T-helper 2 cell (primary cell): ENCODE results near the gene DNAH3.
"Not testable (repeated sequence)": the region's sequence is repeated elsewhere in the genome, so short reads cannot be mapped to it uniquely, and the experiment has no call there.

Experiments used
- DNase-seq, 5 experiments: peaks; one replicate each; pipeline versions ENCODE4 v3.0.0 to v3.0.0-alpha.2; 2012 to 2022

The DNAH3 gene

DNA sequence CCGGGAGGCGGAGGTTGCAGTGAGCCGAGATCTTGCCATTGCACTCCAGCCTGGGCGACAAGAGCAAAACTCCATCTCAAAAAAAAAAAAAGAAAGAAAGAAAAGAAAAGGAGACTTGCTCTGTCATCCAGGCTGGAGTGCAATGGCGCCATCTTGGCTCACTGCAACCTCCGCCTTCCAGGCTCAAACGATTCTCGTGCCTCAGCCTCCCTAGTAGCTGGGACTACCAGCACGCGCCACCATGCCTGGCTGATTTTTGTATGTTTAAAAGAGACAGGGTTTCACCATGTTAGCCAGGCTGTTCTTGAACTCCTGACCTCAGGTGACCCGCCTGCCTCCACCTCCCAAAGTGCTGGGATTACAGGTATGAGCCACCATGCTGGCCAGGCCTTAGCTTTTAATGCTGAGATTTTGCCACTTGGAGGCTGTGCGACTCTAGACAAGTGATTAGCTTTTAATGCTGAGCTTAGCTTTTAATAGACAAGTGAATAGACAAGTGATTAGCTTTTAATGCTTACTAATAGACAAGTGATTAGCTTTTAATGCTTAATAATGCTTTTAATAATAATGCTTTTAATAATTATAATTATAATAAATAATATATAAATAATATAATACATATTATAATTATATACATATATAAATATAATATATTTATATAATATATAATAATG, 17.4 kb upstream of the DNAH3 start:
- peak in 1 of 5 experiments; percentile 31 for DNase-seq

DNA sequence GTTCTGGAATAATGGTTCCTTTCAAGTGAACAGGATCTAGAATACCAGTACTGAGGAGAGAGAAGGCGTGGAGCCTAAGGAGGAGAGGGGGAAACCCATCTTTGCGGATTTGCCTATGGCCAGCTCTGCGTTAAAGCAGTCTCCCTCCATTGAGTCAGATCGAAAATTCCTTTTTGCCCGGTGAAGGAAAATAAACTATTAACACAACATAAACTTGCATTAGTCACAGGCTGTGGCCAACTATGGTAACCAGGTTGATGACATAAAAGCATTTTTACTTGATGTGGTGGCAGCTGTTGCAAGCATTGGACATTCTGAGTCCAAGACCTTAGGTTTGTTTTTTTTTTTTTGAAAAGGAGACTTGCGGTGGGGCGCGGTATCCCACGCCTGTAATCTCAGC, 16.7 kb upstream of the DNAH3 start:
- no peak for DNase-seq

DNA sequence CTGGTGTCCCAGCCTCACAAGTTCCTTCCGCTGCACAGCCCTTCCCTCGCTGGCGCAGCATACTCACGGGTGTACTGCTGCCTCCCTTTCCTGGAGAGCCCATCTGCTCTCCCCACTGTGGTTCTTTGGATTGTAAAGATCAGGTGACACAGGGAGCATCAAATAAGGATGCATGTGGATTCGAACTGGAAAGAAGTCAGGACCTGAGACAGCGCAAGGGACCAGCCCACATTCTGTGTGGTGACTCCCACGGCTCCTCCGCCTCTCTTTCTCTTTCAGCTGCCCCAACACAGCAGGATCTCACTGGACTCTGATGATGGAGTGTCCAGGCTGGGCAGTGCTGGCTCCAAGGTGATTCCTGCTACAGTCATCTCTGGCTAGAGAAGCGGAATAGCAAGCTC, 15.9 kb upstream of the DNAH3 start:
- no peak for DNase-seq

DNA sequence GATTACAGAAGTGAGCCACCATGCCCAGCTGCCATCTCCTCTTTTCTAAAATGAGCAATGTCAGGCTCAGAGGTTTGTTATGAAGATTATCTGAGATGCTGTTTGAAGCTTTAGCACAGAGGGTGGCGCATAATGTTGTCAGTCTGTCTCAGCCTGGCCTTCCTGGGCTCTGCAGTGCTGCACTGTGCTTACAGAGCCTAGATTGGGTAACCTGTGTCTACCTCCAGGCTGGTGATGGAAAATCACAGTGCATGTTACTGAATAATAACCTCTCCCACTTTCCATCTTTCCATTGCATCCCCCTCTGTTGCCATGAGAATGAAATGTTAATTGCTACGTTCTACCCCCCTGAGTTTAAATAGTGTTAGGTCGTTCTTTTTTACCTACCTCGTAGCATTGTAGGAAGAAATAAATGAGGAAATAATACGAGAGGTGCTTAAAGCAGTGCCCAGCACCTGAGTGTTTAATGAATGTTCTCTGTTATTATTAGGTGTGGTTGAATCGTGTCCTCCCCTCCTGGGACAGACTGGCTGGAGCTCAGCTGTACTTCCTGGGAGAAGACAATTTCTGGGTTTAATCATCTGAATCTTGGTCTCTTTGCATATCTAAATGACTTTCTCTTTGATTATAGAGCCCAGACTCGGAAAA, 14.0 kb upstream of the DNAH3 start:
- no peak for DNase-seq

DNA sequence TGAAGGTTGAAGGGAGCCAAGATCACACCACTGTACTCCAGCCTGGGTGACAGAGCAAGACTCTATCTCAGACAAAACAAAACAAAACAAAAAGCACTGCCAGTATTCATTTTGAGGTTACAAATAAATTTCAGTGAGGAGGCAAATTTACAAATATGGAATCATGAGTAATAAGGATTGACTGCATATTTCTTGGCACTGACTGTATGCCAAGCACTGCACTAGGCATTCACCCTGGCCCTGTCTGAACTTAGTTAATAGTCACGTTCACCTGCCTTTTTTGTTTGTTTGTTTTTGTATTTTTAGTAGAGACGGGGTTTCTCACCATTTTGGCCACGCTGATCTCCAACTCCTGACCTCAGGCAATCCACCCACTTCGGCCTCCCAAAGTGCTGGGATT, 12.9 kb upstream of the DNAH3 start:
- no peak for DNase-seq

DNA sequence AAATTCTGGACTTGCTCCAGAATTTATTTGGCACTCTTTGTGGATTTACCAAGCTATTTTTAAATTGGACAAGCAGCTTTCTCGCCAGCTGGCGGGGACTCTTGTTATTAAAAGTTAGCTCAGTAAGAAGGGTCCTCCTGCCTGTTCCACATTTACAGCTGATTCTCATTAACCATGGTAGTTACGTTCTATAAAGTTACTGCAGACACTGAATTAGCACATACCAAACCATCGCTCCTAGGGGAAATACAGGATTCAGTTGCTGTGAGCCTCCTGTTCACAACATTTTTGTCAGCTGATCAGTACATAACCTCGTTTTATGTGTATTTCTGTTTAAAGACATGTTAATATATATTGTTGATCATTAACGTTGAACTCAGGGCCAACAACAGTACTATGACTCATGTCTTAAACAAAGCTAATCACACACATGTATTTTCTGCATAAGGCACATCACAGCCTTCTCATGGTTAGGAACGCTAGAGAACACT, 12.1 kb upstream of the DNAH3 start:
- DNase-seq = no peak

DNA sequence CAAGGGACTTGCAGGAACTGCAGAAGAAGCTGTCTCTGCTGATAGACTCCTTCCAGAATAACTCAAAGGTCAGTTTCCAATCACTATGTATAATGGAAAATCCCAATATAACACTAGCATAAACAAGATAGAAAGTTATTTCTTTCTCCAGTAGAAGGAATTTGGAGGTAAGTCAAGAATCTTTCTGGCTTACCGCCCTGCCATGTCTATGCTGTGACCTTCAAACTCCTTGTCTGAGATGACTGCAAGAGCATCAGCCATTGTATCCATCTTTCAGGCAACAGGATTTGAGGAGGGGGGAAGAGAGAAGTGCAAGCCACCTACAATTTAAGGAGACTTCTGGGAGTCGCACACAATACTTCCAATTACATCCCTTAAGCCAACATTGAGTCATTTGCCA, 10.6 kb upstream of the DNAH3 start:
- DNase-seq = no peak

DNA sequence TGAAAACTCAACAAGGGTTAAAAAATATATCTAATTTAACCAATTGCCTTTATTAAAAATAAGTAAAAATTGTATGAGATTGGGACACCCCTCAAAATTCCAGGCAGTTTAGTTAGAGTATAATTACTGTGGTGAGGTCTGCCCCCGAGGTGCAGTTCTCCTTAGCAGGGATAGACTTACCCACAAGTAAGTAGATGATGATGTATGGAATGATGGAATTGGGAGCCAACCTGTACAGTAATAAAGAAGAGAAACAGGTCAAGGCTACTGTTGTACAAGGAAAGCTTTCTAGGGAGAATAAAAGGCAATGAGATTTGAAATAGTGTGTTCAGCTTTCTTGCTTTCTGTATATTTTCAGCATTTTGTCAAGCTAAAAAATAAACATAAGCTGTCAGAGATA, 9.6 kb upstream of the DNAH3 start:
- DNase-seq = no peak

DNA sequence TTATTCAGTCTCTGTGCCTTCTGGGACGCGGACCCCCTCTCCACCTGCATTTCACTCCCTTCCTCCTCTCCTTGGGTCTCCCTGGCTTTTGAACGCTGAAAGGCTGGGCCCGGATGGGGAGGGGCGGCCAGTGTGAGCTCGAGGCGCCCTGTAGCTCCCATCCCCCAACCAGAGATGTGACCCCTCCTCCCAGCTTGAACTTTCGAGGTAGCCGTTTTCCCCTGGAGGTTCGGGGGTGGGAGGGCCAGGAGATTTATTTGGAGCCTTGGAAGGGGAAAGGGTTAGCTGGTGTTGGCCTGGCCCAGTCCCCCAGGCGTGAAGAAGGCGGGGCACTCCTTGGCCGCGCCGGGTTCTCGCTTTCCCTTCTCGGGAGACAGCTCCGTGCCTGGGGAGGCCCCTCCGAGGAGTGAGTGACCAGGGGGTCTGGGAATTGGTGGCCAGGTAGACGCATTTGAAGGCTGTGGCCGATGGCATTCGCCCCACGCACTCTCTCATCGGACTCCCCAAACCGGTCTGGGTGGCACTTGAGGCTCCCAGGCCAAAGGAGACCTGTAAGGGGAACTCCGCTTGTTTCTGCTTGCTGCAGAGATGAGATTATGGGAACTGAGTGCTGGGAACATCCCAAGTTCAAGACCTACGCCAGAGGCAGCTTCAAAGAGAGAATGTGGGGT, 8.8 kb upstream of the DNAH3 start:
- DNase-seq = peak in 1 of 5 experiments; percentile 24

DNA sequence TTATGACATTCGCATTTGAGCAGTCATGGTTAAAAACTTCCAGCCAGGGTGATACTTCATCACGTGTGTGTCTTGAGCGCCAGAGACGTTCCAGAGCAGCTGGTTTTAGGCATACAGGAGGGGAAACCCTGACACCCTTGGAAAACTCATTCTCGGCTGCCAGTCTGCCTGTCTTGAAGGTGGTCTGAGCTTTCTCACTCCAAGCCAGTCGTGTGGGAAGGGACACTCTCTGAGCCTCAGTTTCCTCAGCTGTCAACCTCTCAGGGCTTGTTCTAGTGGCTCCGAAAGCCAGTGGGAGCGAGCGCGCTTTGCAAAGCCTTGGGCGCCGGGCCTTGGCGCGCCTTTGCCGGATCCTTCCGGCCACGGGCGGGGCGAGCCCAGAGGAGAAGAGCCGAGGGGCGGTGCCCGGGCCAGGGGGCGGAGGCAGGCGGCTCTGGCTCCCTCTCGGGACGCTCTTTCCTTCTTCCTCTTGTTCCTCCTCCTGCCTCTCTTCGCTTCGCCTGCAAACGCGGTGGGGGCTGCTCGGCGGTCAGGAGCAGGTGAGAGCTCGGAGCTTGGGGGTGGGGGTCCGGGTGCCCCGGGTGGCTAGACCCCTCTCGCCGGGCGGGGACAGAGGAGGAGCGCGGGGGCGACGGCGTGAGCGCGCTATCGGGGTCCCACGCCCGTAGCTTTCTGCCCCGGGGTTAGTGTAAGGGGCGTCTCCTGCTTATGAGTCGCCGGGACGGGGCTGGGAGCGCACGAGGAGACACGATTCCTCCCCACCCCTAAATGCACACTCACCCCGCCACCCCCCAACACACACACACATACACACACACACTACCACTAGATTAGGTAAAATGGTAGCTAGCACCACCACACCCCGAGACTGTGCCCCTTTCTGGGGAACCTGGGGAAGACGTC, 7.8 kb upstream of the DNAH3 start, which contains the start of gene LDAF1:
Gene LDAF1, plus strand, starts transcription at position 467 of the 903 bp plus-strand sequence. CDS start 2,509 bp downstream, outside the sequence.
- peak; percentile 48 to 82 (median 69) for DNase-seq

DNA sequence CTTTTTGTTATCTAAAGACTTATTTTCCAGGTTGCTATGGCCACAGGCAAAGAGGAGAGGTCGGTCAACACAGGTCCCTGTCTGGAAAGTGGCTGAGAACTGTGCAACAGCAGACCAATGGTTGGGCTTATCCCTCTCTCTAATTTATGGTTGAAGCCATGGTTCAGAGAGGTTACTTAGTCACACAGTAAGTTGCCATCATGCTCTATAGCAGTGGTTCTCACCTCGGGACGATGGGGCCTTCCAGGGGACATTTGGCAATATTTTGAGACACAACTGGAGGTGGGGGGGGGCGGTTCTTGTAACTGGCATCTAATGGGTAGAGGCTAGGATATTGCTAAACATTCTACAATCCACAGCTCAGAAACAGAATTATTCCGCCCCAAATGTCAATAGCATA, 7.0 kb upstream of the DNAH3 start:
- no peak for DNase-seq

DNA sequence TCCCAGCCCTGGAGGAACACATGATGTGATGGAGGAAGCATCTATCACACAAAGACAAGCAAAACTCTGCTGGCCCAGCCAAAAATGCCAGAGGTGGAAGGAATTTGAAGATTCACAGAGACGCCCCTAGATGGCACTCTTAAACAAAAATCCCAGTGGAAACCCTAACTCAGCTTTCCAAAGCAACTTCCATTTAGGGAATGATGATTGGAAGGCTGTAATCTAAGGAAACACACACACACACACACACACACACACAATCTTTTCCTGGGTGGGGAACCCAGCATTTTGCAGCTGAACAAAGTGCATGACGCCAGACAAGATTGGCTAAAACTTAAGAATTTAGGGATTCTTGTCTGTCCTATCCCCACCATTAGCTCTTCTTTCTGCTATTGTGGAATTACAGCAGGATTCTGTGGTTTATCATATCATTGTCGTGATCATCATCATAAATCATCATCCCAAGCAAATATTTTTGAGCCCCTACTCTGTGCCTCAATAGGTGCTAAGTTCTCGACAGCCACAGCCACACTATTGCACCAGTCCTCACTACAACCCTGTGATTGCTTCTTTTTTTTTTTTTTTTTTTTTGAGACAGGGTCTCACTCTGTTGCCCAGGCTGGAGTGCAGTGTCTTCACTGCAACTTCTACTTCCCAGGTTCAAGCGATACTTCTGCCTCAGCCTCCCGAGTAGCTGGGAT, 6.3 kb upstream of the DNAH3 start:
- no peak for DNase-seq

DNA sequence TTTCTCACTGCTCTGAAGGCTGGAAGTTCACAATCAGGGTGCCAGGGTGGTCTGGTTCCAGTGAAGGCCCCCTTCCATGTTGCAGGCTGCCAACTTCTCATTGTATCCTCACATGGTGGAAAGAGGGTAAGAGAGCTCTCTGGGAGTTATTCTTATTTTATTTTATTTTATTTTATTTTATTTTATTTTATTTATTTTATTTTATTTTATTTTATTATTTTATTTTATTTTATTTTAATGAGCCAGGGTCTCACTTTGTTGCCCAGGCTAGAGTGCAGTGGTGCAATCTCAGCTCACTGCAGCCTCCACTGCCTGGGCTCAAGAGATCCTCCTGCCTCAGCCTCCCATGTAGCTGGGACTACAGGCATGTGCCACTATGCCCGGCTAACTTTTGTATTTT, 5.4 kb upstream of the DNAH3 start:
- not testable (repeated sequence) for DNase-seq

DNA sequence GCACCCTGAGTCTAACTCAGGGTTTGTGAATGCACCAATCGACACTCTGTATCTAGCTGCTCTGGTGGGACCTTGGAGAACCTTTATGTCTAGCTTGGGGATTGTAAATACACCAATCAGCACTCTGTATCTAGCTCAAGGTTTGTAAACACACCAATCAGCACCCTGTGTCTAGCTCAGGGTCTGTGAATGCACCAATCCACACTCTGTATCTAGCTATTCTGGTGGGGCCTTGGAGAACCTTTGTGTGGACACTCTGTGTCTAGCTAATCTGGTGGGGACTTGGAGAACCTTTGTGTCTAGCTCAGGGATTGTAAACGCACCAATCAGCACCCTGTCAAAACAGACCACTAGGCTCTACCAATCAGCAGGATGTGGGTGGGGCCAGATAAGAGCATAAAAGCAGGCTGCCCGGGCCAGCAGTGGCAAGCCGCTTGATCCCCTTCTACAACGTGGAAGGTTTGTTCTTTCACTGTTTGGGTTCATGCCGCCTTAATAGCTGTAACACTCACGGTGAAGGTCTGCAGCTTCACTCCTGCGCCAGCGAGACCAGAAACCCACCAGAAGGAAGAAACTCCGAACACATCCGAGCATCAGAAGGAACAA, 2.6 kb upstream of the DNAH3 start:
- not testable (repeated sequence) for DNase-seq

DNA sequence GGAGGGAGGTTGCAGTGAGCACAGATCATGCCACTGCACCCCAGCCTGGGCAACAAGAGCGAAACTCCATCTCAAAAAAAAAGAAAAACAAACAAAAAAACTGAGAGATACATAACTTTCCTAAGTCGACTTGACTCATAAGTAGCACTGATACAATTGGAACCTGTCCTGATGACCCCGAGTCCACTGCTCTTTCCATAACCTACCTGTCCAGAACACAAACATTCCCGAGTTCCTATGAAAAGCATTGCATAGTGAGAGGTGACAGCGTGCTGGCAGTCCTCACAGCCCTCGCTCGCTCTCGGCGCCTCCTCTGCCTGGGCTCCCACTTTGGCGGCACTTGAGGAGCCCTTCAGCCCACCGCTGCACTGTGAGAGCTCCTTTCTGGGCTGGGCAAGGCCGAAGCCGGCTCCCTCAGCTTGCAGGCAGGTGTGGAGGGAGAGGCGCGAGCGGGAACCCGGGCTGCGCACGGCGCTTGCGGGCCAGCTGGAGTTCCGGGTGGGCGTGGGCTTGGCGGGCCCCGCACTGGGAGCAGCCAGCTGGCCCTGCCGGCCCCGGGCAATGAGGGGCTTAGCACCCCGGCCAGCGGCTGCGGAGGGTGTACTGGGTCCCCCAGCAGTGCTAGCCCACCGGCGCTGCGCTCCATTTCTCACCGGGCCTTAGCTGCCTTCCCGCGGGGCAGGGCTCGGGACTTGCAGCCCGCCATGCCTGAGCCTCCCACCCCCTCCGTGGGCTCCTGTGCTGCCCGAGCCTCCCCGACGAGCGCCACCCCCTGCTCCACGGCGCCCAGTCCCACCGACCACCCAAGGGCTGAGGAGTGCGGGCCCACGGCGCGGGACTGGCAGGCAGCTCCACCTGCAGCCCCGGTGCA, 1.7 kb upstream of the DNAH3 start:
- not testable (repeated sequence) for DNase-seq

DNA sequence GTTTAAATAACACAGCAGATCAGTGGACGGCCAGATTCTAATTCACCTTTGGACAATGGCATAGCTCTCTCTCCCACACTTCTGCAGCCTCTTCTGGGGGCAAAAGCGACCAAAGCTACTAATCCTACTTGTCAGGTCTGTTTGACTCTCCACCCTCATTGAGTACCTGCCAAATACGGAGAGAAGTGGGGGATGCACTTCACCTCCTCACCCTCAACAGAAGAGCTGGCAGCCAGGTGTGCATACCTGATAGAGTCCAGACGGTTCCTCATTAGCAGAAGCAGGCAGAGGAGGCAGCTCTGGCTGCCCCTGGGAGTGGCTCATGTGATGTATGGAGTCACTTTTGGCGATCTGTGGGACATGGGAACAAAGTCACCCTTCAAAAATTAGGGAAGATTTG, 4.9 kb downstream of the DNAH3 start:
- no peak for DNase-seq

DNA sequence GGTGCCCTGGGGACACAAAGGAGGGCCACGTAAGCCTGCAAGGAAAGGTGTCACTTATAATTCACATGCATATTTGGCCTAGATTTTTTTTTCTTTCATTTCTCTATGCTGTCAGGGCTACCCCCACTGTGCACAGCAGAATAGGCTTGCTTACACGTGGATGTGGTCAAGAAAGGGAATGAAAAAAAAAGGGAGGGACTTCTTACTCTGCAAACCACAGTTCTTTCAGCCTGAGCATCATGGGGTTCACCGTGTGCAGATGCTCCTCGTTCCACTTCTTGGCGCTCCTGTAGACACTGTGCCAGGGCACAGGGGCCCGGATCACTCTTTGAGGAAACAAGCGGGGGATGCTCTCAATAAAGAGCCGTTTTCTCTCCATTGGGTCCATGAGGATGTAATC, 16.6 kb downstream of the DNAH3 start:
- peak in 1 of 5 experiments; percentile 8 for DNase-seq

DNA sequence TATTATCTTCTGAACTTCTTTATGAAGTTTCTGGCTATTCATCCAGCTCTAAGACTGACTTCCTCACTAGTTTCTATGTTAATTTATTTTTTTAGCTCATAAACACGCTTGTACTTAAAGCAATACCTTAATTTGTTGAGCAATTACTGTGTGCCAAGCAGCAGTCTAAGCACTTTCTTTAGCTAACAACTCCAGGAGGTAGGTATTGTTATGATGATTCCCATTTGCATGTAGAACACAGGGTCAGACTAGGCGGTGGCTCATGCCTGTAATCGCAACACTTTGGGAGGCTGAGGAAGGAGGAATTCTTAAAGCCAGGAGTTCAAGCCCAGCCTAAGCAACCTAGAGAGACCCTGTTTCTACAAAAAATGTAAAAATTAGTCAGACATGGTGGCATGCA, 19.8 kb downstream of the DNAH3 start:
- DNase-seq = no peak

DNA sequence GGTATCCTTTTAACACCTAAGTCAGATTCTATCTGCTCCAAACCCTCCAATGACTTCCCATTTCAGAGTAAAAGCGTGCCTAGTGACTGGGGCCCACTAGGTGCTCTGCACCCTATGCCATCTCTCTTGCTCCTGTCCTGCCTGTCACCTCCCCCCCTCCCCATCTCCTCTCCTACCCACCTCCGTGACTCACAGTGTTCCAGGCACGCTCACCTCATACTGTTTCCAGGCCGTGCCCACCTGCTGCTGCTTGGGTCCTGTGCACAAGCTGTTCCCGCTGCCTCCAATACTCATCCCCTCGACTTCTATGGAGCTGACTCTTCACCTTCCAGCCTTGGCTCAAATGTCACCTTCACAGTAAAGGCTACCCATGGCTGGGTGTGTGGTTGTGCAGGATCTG, 21.7 kb downstream of the DNAH3 start:
- no peak for DNase-seq

DNA sequence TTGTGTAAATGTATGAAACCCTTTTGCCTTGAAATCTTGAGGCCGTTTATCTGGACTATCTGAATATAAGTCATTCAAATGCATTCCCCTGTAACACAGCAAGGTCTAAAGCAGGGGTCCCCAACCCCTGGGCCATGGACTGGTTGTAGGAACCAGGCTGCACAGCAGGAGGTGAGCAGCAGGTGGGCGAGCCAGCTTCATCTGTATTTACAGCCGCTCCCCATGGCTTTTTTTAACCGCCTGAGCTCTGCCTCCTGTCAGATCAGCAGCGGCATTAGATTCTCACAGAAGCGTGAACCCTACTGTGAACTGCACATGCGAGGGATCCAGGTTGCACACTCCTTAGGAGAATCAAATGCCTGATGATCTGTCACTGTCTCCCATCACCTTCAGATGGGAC, 24.1 kb downstream of the DNAH3 start:
- no peak for DNase-seq

DNA sequence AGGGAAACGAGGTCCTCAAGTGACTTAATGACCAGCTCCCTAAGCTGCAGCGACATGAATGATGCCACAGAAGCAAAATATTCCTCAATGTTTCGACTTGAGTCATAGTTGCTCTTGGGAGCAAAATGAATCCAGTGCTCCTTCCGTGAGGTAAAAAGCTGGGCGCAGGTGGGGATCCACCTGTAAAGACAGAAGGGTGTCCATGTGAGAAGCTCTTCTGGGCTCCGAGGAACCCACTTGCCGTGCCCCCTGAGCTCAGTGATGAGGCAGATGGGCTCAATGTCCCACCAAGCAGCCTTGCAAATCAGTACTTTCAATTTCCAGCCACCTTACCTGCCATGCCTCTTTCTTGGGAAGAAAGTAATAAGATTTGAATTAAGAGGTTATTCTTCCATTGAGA, 25.5 kb downstream of the DNAH3 start:
- no peak for DNase-seq
